22Rv1 (cell line): ENCODE data around the gene PRSS1.
"Not testable (repeated sequence)": the region's sequence is repeated elsewhere in the genome, so short reads cannot be mapped to it uniquely, and the experiment has no call there.

ENCODE experiments used
- H3K27ac ChIP-seq: fragments of 450-650 bp; 2 replicates; pipeline ENCODE4 v1.5.1; 2017
- ZFX ChIP-seq: fragments of 450-650 bp; IDR thresholded peaks from 2 replicates; pipeline ENCODE4 v1.6.1; 2017; ENCODE audit warnings: antibody characterized with exemption, borderline replicate concordance
- TF ChIP-seq, protein P1 (sequence below): fragments of 450-650 bp; IDR thresholded peaks from 2 replicates; pipeline ENCODE4 v1.5.1; 2017; ENCODE audit warnings: mild to moderate bottlenecking

The PRSS1 gene

DNA sequence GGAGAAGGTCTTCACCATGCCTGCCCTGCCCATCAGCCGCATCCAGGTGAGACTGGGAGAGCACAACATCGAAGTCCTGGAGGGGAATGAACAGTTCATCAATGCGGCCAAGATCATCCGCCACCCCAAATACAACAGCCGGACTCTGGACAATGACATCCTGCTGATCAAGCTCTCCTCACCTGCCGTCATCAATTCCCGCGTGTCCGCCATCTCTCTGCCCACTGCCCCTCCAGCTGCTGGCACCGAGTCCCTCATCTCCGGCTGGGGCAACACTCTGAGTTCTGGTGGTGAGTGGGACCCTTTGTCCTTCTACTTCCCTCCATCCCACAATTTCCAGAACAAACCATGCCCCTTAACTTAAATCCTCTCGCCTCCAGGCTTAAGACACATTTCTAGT is 24.0 kb downstream of the PRSS1 start:
- TF ChIP-seq ZFX: no peak
- TF ChIP-seq, protein P1, sequence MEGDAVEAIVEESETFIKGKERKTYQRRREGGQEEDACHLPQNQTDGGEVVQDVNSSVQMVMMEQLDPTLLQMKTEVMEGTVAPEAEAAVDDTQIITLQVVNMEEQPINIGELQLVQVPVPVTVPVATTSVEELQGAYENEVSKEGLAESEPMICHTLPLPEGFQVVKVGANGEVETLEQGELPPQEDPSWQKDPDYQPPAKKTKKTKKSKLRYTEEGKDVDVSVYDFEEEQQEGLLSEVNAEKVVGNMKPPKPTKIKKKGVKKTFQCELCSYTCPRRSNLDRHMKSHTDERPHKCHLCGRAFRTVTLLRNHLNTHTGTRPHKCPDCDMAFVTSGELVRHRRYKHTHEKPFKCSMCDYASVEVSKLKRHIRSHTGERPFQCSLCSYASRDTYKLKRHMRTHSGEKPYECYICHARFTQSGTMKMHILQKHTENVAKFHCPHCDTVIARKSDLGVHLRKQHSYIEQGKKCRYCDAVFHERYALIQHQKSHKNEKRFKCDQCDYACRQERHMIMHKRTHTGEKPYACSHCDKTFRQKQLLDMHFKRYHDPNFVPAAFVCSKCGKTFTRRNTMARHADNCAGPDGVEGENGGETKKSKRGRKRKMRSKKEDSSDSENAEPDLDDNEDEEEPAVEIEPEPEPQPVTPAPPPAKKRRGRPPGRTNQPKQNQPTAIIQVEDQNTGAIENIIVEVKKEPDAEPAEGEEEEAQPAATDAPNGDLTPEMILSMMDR: no peak
- H3K27ac ChIP-seq: no peak overlapping the region

DNA sequence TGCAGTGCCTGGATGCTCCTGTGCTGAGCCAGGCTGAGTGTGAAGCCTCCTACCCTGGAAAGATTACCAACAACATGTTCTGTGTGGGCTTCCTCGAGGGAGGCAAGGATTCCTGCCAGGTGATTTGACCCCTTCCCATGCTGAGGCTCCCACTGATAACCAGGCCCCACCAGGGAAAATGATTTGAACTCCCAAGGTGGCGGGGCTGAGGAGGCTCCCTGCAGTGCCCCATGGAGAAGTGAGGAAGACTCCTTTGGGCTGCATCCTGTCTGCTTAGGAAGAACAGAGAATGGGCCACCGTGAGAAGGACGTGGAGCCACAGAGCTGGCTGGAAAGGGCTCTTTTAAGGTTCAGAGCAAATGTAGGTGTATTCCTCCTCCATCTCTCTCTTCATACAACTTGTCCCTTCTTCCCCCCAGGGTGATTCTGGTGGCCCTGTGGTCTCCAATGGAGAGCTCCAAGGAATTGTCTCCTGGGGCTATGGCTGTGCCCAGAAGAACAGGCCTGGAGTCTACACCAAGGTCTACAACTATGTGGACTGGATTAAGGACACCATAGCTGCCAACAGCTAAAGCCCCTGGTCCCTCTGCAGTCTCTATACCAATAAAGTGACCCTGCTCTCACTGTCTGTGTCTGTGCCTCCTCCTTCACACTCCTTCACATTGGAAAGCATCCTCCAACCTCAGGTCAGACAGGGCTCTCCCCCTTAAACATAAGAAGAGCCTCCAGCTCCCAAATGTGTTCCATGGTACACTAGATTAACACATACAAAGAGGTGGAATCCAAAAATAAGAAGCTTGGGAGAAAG is 24.9 kb downstream of the PRSS1 start:
- no peak for TF ChIP-seq ZFX
- TF ChIP-seq, protein P1: no peak
- no peak overlapping the region for H3K27ac ChIP-seq

DNA sequence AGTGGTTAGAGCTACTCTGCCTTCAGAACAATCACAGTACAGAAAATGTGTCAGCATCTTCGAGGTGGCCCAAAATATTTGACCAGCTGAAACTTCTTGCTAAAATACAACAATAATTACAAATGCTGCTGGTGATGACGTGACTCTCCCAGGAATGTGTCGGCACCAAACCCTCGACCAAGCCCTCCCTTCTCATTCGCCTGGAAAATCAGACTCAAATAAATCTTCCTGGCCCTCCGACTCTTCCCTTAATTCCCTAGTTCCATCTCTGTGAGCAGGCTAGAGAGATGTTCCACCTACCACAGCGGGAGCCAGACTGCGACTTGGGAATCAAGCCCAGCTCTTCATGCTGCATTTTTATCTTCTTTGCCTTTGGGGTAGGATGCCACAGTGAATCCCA is 25.6 kb downstream of the PRSS1 start:
- TF ChIP-seq, protein P1: no peak
- TF ChIP-seq ZFX: no peak
- H3K27ac ChIP-seq: no peak overlapping the region

DNA sequence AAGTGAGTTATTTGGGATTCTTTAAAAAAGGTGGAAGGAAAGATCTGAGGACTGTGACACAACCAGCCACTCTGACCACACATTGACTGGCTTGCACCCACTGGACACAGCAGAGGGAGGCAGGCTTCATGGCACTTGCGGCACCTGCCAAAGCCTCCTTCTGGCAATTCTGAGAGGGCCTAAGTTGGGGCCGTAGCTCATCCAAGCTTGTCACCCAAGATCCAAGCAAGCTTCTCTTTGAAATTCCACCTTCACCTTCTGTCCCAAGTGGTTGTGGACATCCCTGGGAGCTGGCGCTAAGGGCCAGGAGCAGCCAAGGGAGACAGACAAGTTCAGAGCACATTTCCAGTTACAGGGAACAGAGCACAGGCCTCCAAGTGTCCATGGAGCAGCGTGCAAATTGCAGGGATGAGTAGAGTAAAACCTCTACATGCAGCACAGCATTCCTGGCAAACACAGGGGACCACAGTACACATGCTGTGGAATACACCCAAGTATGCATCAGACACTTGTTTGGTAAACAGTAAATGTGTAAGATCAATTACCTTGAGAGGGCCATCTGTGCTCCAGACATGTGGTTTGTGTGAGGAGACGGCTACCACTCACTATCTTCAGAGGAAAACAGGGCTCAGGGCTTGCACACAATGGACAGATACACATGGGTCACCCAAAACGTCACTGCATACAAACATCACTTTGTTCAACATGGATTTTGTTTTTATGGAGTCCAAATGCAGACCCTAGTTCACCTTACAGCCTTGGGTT is 26.3 kb downstream of the PRSS1 start:
- H3K27ac ChIP-seq: not testable (repeated sequence)

DNA sequence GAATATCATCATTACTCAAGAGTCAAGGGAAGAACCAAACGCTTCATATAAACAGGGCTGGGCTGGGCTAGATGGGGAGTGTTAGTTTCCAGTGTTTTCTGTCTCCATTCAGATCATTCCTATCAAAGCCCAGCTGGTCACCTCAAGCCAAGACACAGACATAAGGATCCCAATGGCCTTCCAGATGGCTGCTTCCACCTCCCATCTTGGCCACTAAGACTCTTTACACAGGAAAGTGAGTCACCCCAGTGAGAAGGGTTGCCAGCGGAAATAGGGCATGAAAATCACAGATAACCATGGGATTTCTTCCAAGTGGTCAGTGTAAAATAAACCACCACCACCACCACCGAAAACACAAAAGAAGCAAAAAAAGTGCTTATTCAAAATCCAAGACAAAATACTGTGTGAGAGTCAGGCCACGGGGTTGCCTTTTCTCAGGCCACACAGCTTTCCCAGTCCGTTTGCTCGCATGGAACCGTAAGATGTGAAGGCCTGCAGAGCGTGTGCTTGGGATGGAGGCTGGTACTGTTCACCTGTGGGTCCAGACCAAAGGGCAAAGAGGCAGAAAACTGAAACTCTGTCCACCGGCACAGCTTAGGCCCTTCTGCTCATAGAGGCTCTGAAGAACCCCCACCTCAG is 27.1 kb downstream of the PRSS1 start:
- no peak for TF ChIP-seq ZFX
- TF ChIP-seq, protein P1: no peak
- H3K27ac ChIP-seq: no peak overlapping the region

DNA sequence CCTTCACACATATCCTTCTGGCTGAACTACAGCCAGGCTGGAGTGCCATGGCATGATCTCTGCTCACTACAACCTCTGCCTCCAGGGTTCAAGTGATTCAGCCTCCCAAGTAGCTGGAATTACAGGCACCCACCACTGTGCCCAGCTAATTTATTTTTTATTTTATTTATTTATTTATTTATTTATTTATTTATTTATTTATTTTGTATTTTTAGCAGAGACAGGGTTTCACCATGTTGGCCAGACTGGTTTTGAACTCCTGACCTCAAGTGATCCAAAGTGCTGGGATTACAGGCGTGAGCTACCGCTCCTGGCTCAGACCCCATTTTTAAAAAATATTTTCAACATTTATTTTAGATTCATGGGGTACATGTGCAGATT is 27.6 kb downstream of the PRSS1 start:
- H3K27ac ChIP-seq: not testable (repeated sequence)

DNA sequence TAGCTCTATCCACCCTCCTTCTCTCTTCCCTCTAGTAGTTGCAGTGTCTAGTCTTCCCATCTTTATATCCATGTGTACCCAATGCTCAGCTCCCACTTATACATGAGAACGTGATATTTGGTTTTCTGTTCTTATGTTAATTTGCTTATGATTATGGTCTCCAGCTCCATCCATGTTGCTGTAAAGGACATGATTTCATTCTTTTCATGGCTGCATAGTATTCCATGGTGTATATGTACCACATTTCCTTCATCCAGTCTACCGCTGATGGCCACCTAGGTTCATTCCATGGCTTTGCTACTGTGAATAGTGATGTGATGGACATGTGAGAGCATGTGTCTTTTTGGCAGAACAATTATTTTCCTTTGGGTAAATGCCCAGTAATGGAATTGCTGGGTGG is 28.0 kb downstream of the PRSS1 start:
- H3K27ac ChIP-seq: no peak overlapping the region
- TF ChIP-seq, protein P1: no peak
- no peak for TF ChIP-seq ZFX
